ENCODE data around the gene GSTA4.
A peak's percentile ranks its signal among the peaks of the same experiment; 100 is the strongest.
"Not testable (repeated sequence)": the region's sequence is repeated elsewhere in the genome, so short reads cannot be mapped to it uniquely, and the experiment has no call there.

The GSTA4 gene

DNA sequence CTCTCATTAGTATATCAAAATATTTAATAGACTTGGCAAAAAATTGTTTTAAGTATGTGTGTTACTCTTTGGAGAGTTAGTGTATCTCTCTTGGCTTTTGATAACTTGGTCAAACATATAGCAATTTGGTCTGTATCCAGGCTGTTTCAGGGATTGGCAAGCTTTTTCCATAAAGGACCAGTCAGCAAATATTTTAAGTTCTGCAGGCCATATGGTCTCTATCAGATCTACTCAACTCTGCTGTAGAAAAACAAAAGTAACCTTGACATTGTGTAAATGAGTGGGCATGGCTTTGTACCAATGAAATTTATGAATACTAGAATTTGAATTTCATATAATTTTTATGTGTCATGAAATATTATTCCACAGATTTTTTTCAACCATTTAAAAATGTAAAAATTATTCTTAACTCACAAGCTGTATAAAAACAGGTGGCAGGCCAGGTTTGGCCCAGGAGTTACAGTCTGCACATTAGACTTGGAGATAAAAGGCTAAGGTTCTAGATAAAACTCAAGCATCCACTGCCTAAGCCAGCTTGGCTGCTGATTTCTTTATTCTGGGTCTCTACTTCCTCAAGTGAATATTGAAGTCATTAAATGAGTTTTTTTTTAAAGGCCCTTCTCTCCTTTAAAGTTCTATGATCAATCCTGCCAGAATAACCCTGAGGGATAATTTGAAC lies 13.7 kb downstream of the GSTA4 start:
- intact Hi-C loops (cut with micrococcal nuclease), result no loop called here
- Mint-ChIP-seq H3K27me3 (peaks cover 2% of the 10 kb centered on the region), H3K36me3 (ENCODE audit: low read depth) (no peaks in the 10 kb centered on the region), H3K4me3 (no peak overlapping the region), H3K9me3 (no peaks in the 10 kb centered on the region), H3K4me1 (ENCODE audit: low read depth) (peaks cover 24% of the 10 kb centered on the region), H3K27ac (no peak overlapping the region)

- no peaks in the 10 kb centered on the region for H3K9me3 Mint-ChIP-seq
- no peak overlapping the region for H3K4me3 Mint-ChIP-seq
- H3K27me3 Mint-ChIP-seq, result peaks cover 2% of the 10 kb centered on the region
- peaks cover 24% of the 10 kb centered on the region for H3K4me1 Mint-ChIP-seq (ENCODE audit: low read depth)
- peak overlapping the region; percentile 74 for H3K27ac Mint-ChIP-seq
- no peaks in the 10 kb centered on the region for H3K36me3 Mint-ChIP-seq (ENCODE audit: low read depth)
- intact Hi-C loops (cut with micrococcal nuclease), result loop anchor here (10.0 kb wide), 1 partner anchor 92 kb away; no protein-coding TSS in a partner anchor
Observed at GRCh38 chr6:52976591-52977035, 18.5 kb downstream of the GSTA4 start.

DNA sequence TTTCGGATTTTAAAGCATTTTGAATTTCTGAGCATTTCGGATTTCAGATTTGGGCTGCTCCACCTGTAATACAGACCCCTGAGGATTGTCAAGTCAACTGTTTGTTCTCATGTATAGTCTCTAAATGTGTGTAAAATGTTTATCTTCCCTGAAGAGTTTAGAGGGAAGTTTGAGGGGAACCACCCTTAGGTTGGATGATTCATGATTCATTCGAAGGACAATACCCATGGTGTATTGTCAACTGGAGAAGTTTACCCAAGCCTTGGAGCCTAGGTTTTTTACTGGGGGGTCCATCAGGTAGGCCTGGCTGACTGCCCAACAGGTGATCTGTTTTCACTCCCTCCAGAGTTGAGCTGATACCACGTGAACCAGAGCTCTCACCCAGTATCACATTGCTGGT lies 18.9 kb downstream of the GSTA4 start:
- peak overlapping the region; percentile 74 for H3K27ac Mint-ChIP-seq
- intact Hi-C loops (cut with micrococcal nuclease), result loop anchor here (10.0 kb wide), 1 partner anchor 91 kb away; no protein-coding TSS in a partner anchor
- peaks cover 2% of the 10 kb centered on the region for H3K27me3 Mint-ChIP-seq
- H3K4me3 Mint-ChIP-seq, result no peak overlapping the region
- peaks cover 24% of the 10 kb centered on the region for H3K4me1 Mint-ChIP-seq (ENCODE audit: low read depth)
- H3K36me3 Mint-ChIP-seq (ENCODE audit: low read depth), result no peaks in the 10 kb centered on the region
- H3K9me3 Mint-ChIP-seq, result no peaks in the 10 kb centered on the region

- Mint-ChIP-seq H3K4me1 (ENCODE audit: low read depth) (peaks cover 24% of the 10 kb centered on the region), H3K27ac (peak overlapping the region; percentile 12), H3K9me3 (no peaks in the 10 kb centered on the region), H3K36me3 (ENCODE audit: low read depth) (no peaks in the 10 kb centered on the region), H3K4me3 (no peak overlapping the region), H3K27me3 (peaks cover 2% of the 10 kb centered on the region)
- intact Hi-C loops (cut with micrococcal nuclease), result loop anchor here (10.0 kb wide), 1 partner anchor 91 kb away; no protein-coding TSS in a partner anchor
Observed at GRCh38 chr6:52975580-52975979, 19.5 kb downstream of the GSTA4 start.

DNA sequence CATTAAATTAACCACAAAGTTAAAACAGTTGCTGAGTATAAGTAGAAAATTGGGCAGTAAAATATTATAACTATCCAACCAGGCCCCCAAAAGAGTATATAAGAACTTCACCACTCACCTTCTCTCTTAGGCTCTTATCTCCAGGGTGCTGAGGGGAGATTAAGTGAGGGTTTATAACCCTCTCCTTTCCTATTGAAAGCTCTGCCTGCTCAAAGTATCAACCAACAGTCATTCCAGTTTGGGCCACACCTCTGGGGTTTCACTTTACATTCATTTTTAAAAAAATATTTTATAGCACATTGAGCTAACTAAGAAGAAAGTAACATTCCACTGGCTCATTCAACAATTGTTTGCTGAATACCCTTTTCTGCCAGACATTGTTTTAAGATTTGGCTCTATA lies 22.1 kb downstream of the GSTA4 start:
- Mint-ChIP-seq H3K36me3 (ENCODE audit: low read depth) (no peaks in the 10 kb centered on the region), H3K27ac (no peak overlapping the region), H3K4me3 (no peak overlapping the region), H3K27me3 (no peaks in the 10 kb centered on the region), H3K4me1 (ENCODE audit: low read depth) (peaks cover 24% of the 10 kb centered on the region), H3K9me3 (no peaks in the 10 kb centered on the region)
- intact Hi-C loops (cut with micrococcal nuclease), result loop anchor here (10.0 kb wide), 1 partner anchor 88 kb away; no protein-coding TSS in a partner anchor

- Mint-ChIP-seq H3K4me1 (ENCODE audit: low read depth) (no peaks in the 10 kb centered on the region), H3K9me3 (no peaks in the 10 kb centered on the region), H3K36me3 (ENCODE audit: low read depth) (no peaks in the 10 kb centered on the region), H3K4me3 (no peak overlapping the region), H3K27me3 (no peaks in the 10 kb centered on the region), H3K27ac (no peak overlapping the region)
- intact Hi-C loops (cut with micrococcal nuclease), result no loop called here
Observed at GRCh38 chr6:52969359-52969758, 25.7 kb downstream of the GSTA4 start.

DNA sequence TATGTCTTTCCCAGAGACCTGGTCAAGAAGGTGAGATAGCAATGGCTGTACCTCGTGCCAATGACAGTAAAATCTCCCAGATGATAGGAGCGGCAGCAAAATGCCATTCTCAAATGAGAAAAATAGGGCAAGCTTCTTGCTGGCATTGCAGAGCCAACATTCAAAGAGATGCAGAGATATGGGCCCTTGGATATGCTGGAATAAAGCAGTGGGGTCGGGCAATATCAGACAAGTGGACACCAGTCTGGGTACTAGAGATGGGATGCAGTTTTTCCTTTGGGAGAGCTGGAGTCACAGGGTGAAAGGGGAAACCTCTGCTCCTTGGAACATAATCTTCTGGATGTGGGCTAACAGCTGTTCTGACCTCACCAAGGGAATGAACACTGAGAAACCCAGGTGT lies 29.0 kb downstream of the GSTA4 start:
- Mint-ChIP-seq H3K4me3 (no peak overlapping the region), H3K27me3 (no peaks in the 10 kb centered on the region), H3K4me1 (ENCODE audit: low read depth) (no peaks in the 10 kb centered on the region), H3K27ac (no peak overlapping the region), H3K9me3 (peaks cover 9% of the 10 kb centered on the region), H3K36me3 (ENCODE audit: low read depth) (no peaks in the 10 kb centered on the region)
- intact Hi-C loops (cut with micrococcal nuclease), result no loop called here

GRCh38 chr6:52965380-52965779 lies 29.7 kb downstream of the GSTA4 start:
- H3K4me1 Mint-ChIP-seq (ENCODE audit: low read depth), result no peaks in the 10 kb centered on the region
- intact Hi-C loops (cut with micrococcal nuclease), result no loop called here
- no peak overlapping the region for H3K27ac Mint-ChIP-seq
- peaks cover 9% of the 10 kb centered on the region for H3K9me3 Mint-ChIP-seq
- no peaks in the 10 kb centered on the region for H3K27me3 Mint-ChIP-seq
- no peak overlapping the region for H3K4me3 Mint-ChIP-seq
- H3K36me3 Mint-ChIP-seq (ENCODE audit: low read depth), result no peaks in the 10 kb centered on the region

DNA sequence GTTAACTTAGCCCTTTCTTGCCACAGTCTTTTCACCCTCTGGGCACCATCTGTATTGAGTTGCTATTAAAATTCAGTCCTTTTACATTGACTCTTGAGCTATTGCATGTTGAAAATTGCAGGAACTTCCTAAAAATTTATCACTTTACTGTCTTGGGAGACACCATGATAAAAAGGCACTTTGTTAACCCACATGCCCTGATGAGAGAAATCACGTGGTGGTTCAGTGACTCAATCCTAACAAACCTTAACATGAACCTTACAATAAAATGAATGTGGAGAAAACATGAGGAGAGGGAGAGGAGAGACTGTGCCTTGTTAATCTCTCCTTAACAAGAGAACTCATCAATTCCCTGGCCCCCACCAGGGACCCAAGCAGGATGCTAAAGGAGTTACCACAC lies 30.8 kb downstream of the GSTA4 start:
- no peak overlapping the region for H3K27ac Mint-ChIP-seq
- no peaks in the 10 kb centered on the region for H3K36me3 Mint-ChIP-seq (ENCODE audit: low read depth)
- H3K4me1 Mint-ChIP-seq (ENCODE audit: low read depth), result no peaks in the 10 kb centered on the region
- no peaks in the 10 kb centered on the region for H3K27me3 Mint-ChIP-seq
- H3K9me3 Mint-ChIP-seq, result peaks cover 9% of the 10 kb centered on the region
- intact Hi-C loops (cut with micrococcal nuclease), result no loop called here
- H3K4me3 Mint-ChIP-seq, result no peak overlapping the region

- intact Hi-C loops (cut with micrococcal nuclease), result no loop called here
- Mint-ChIP-seq H3K9me3 (peaks cover 9% of the 10 kb centered on the region), H3K36me3 (ENCODE audit: low read depth) (no peaks in the 10 kb centered on the region), H3K27me3 (no peaks in the 10 kb centered on the region), H3K4me3 (no peak overlapping the region), H3K4me1 (ENCODE audit: low read depth) (no peaks in the 10 kb centered on the region), H3K27ac (no peak overlapping the region)
Observed at GRCh38 chr6:52962701-52963100, 32.4 kb downstream of the GSTA4 start.

DNA sequence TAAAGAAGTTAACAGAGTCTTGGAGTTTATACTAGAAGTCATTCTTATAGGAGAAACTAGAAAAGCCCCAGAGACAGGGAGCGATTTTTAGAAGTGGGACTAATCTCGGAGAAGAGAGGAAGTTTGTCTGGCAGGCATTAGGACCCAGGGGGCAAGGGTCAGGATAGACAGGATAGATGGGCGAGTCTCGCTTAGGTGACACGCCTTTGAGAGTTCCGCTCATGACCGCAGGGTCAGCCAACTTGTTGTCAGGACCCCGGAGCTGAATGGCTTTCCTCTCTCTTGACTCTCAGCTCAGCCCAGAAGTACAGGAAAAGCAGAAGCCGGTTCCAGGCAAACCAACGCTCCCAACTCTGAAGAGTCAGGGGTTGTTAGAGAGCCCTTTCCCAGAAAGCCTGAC lies 34.1 kb downstream of the GSTA4 start:
- H3K27ac Mint-ChIP-seq; intact Hi-C loops (cut with micrococcal nuclease); H3K9me3 Mint-ChIP-seq; H3K4me1 Mint-ChIP-seq (ENCODE audit: low read depth); H3K4me3 Mint-ChIP-seq; H3K36me3 Mint-ChIP-seq (ENCODE audit: low read depth); H3K27me3 Mint-ChIP-seq: not testable (repeated sequence)

GRCh38 chr6:52960211-52960610 lies 34.9 kb downstream of the GSTA4 start:
- H3K4me1 Mint-ChIP-seq (ENCODE audit: low read depth); H3K36me3 Mint-ChIP-seq (ENCODE audit: low read depth); intact Hi-C loops (cut with micrococcal nuclease): not testable (repeated sequence)

DNA sequence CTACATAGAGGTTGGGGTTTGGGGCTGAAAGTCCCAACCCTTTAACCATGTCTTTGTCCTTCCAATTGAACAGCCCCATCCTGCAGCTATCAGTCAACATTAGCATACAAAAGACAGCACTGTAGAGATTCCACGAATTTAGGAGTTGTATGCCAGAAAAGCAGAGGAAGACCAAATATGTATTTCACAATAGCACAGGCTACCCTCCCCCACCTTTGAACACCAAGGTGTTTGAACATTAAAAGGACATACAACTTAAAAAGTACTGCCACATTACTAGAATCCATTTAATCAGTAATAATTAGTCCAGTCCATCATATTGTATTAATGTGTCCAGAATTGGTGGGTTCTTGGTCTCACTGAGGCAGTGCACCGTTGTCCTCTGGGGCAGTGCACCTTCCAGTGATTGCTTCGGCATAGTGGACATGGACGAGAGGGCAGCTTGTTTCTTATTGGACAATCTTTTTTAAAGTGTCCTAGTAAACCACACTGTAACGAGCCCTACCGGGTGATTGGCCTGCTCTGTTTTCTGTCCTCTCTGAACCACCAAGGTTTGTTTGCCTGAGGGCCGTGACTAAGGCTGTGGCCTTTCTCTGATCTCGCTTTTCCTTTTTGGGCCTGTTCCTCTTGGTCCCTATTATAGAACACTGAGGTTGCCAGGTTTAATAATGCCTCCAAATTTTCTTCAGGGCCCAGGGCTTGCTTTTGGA lies 36.4 kb downstream of the GSTA4 start:
- no peaks in the 10 kb centered on the region for H3K4me1 Mint-ChIP-seq (ENCODE audit: low read depth)
- H3K27ac Mint-ChIP-seq, result no peak overlapping the region
- peaks cover 9% of the 10 kb centered on the region for H3K9me3 Mint-ChIP-seq
- no peak overlapping the region for H3K4me3 Mint-ChIP-seq
- H3K27me3 Mint-ChIP-seq, result no peaks in the 10 kb centered on the region
- no peaks in the 10 kb centered on the region for H3K36me3 Mint-ChIP-seq (ENCODE audit: low read depth)
- intact Hi-C loops (cut with micrococcal nuclease), result no loop called here

More at GRCh38 chr6:52960211-52960610, 34.9 kb downstream of the GSTA4 start:
- not testable (repeated sequence) for H3K4me3 Mint-ChIP-seq, H3K9me3 Mint-ChIP-seq, H3K27me3 Mint-ChIP-seq, H3K27ac Mint-ChIP-seq

GRCh38 chr6:52955871-52956270 lies 39.2 kb downstream of the GSTA4 start:
- H3K27me3 Mint-ChIP-seq, result no peaks in the 10 kb centered on the region
- H3K4me3 Mint-ChIP-seq, result no peak overlapping the region
- H3K4me1 Mint-ChIP-seq (ENCODE audit: low read depth), result no peaks in the 10 kb centered on the region
- no peaks in the 10 kb centered on the region for H3K36me3 Mint-ChIP-seq (ENCODE audit: low read depth)
- H3K27ac Mint-ChIP-seq, result no peak overlapping the region
- no peaks in the 10 kb centered on the region for H3K9me3 Mint-ChIP-seq
- intact Hi-C loops (cut with micrococcal nuclease), result no loop called here

Data from dendritic cell treated with granulocyte-macrophage colony-stimulating factor and Interleukin-4, amounts not matched to agents 40 ng/mL and 50 ng/mL, for 4 days (primary cell).